Astrocyte of the cerebellum (primary cell): ENCODE measurements around the gene ACSM6.

ENCODE experiments used
- DNase-seq: peaks from one replicate; pipeline ENCODE4 v3.0.0-alpha.2; 2011; ENCODE audit warnings: low read depth
- H3K4me3 ChIP-seq: 2 replicates; pipeline ENCODE4 v1.5.1; 2011; ENCODE audit warnings: mild to moderate bottlenecking, low read depth, low read length, moderate library complexity
- CTCF ChIP-seq: IDR thresholded peaks from 2 replicates; pipeline ENCODE4 v1.5.1; 2012; ENCODE audit warnings: low read length, low read depth, moderate library complexity, mild to moderate bottlenecking; ENCODE audit errors: missing control alignments
- in situ Hi-C: cut with HindIII; loops from 2 replicates; pipeline ENCODE4 v1.10.0; 2017; ENCODE audit warnings: low sequenced_read_pairs

Gene ACSM6

GRCh38 chr10:95260909-95261552 lies 67.0 kb downstream of the ACSM6 start:
- in situ Hi-C loops: no loop called here
- no peak for DNase-seq
- no peak overlapping the region for H3K4me3 ChIP-seq
- no peak for TF ChIP-seq CTCF

- in situ Hi-C loops: no loop called here
- TF ChIP-seq CTCF: no peak
- no peak overlapping the region for H3K4me3 ChIP-seq
- DNase-seq: no peak
Observed at GRCh38 chr10:95261926-95262325, 67.9 kb downstream of the ACSM6 start.

GRCh38 chr10:95262763-95263518 lies 68.9 kb downstream of the ACSM6 start:
- no peak for TF ChIP-seq CTCF
- no peak overlapping the region for H3K4me3 ChIP-seq
- DNase-seq: no peak
- in situ Hi-C loops: no loop called here

GRCh38 chr10:95263864-95264226 lies 69.8 kb downstream of the ACSM6 start:
- H3K4me3 ChIP-seq: no peak overlapping the region
- in situ Hi-C loops: no loop called here
- DNase-seq: no peak
- no peak for TF ChIP-seq CTCF

GRCh38 chr10:95264227-95265051 lies 70.4 kb downstream of the ACSM6 start:
- no peak for DNase-seq
- no peak for TF ChIP-seq CTCF

GRCh38 chr10:95265572-95265971 lies 71.5 kb downstream of the ACSM6 start:
- no peak overlapping the region for H3K4me3 ChIP-seq
- DNase-seq: no peak
- in situ Hi-C loops: no loop called here
- TF ChIP-seq CTCF: no peak

More at GRCh38 chr10:95264227-95265051, 70.4 kb downstream of the ACSM6 start:
- in situ Hi-C loops: no loop called here
- no peak overlapping the region for H3K4me3 ChIP-seq
